ENCODE measurements around the gene PIK3CD.

DNA sequence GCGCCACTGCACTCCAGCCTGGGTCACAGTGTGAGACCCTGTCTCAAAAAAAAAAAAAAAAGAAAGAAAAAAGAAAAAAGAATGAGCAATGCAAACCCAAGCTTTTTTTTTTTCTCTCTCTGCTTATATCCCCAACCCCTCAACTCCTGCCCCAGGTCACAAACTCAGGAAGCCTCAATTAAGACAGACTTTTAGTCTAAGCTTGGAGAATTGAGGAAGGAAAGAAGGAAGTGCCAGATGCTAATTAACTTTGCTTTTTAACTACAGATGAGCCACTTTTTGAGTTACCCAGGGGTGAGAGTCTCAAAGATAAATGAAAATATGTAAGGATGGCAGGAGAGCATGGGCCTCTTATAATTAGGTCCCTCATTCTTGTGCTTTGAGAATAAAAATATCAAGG, 33.3 kb downstream of the PIK3CD start:
- TF ChIP-seq, protein P1, sequence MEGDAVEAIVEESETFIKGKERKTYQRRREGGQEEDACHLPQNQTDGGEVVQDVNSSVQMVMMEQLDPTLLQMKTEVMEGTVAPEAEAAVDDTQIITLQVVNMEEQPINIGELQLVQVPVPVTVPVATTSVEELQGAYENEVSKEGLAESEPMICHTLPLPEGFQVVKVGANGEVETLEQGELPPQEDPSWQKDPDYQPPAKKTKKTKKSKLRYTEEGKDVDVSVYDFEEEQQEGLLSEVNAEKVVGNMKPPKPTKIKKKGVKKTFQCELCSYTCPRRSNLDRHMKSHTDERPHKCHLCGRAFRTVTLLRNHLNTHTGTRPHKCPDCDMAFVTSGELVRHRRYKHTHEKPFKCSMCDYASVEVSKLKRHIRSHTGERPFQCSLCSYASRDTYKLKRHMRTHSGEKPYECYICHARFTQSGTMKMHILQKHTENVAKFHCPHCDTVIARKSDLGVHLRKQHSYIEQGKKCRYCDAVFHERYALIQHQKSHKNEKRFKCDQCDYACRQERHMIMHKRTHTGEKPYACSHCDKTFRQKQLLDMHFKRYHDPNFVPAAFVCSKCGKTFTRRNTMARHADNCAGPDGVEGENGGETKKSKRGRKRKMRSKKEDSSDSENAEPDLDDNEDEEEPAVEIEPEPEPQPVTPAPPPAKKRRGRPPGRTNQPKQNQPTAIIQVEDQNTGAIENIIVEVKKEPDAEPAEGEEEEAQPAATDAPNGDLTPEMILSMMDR (conservative IDR thresholded peaks at IDR 0.05; ENCODE audit: low read length): no peak
- no peak for TF ChIP-seq EZH2phosphoT487 (IDR thresholded peaks at IDR 0.05; ENCODE audit: borderline replicate concordance, low read depth, low read length)
